Hematopoietic multipotent progenitor cell treated with erythropoietin and hydrocortisone succinate and interleukin-3 and kit ligand, for 8 days (in vitro differentiated cells): ENCODE results near the gene ATP1B1.
"Not testable (repeated sequence)": the region's sequence is repeated elsewhere in the genome, so short reads cannot be mapped to it uniquely, and the experiment has no call there.

Experiments
- DNase-seq: peaks from one replicate; pipeline ENCODE4 v3.0.0-alpha.2; 2015

The ATP1B1 gene

DNA sequence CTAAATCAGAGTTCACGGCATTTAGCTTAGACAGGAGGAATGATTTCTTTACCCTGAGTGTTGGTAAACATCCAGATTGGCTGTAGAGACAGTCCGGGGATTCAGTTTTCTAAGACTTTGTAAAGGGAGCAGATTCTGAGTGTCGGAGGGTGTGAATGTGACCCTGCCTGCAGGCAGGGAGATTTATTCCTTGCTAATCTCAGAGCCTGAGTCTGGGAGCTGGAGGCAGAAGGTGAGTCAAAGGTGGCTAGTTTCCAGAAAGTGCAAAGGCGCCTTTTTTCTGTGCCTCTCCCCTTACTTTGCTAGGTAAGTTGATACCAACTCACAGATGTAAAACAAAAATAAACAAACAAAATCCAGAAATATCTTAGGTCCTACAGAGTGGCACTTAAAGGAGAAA is 11.7 kb downstream of the ATP1B1 start:
- DNase-seq = no peak

DNA sequence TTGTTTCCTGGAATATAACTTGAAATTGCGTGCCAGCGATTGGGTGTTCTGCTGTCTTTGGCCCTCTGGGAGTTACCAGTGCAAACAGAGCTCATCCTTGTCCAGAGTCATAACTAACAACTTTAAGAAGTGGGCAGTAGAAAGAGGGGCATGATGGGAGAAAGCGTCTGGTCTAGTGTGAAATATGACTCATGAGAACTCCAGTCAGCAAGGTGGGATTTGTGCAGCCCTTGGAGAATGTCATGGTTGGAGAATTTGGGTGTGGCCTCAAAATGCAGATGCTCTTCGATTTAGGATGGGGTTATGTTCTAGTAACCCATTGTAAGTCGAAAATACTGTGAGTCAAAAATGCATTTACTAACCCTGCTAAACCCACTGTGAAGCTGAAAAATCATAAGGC is 12.9 kb downstream of the ATP1B1 start:
- DNase-seq = no peak

DNA sequence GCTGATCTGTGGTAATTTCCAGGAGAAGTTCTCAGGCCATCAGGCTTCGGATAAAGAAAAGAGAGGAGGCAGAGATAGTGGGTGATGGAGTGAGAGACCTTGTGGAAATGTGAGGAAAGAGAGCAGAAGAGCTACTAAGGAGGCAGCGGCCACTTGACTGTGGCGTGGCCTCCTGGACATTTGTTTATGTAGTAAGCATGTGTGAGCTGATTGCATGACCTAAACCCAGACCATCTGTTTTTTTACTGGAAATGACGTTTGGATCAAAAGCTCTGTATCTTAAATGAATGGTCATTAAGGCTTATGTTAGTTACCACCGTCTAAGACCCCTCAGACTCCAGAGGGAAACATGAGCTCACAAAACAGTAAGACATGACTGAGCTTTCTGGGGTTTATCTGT is 13.6 kb downstream of the ATP1B1 start:
- DNase-seq = no peak

DNA sequence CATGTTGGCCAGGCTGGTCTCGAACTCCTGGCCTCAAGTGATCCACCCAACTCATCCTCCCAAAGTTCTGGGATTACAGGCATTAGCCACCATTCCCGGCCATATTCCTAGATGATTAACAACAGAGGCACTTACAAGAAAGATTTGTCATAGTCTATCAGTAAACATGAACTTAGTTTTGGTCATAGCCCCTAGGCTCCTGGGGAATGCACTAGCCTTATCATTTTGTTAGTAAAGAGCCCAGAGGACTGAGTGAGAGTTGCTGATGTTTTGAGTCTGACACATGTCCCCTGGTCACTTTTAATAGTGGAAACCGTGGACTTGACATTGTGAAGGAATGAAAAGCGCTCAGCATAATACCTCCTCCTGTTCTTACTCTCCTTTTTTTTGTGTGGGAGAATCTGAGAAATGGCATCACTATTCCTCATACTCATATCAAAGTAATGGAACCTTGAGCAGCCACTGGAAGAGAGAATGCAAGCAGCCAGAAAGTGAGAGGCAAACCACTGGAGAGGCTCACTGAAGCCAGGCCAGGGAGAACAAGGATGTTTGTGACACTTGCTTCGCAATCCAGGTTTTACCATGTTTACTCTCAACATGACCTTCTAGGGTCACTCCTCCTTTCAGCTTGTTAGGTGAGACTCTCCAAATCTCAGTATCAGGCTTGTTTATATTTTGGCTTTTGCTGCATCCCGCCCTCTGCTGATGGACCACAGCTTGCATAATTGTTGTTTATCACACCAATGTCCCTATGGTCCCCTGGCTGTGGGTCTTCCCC is 14.8 kb downstream of the ATP1B1 start:
- no peak for DNase-seq

DNA sequence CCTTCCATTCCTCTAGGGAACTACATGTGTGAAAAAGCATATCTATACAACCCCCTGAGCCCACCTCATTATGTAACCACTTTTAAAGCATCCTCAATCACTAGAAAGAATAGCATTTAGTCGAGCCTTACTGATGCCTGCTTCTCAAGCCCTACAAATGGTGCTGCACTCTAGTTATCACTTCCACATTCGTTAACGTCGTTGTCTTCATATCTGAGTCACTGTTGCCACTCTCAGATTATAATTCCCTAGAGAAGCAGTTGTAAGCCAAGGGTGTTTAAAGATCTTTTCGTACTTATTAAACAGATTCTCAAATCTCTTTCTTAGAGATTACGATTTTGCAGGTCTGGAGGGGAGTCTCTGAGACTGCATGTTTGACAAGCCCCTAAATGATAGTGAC is 16.5 kb downstream of the ATP1B1 start:
- DNase-seq = no peak

DNA sequence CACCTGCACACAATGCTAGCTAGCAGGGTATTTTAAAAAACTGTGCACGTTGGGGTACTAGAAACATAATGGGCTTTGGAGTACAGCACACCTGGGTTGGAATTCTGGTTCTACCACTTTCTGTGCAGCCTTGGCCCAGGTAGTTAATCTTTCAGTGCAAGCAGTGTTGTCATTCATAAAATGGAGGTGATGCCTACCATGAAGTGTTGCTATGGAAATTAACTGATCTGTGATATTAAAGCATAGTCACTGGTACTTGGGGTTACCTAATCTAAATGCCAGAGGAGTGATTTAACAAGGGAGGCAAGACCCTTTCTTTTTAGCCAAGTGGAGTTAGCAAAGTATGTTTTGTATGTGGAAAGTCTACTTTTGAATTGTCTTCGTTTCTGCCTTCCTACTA is 18.0 kb downstream of the ATP1B1 start:
- DNase-seq = no peak

DNA sequence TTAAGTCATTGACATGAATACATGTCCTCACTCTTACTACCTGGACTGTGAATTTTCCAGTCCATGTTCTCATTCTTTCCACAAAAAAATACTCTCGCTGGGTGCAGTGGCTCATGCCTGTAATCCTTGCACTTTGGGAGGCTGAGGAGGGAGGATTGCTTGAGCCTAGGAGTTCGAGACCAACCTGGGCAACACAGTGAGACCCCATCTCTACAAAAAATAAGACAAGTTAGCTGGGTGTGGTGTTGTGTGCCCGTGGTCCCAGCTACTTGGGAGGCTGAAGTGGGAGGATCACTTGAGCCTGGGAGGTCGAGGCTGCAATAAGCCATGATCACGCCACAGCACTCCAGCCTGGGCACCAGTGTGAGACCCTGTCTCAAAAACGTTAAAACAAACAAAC is 19.1 kb downstream of the ATP1B1 start:
- DNase-seq = not testable (repeated sequence)

DNA sequence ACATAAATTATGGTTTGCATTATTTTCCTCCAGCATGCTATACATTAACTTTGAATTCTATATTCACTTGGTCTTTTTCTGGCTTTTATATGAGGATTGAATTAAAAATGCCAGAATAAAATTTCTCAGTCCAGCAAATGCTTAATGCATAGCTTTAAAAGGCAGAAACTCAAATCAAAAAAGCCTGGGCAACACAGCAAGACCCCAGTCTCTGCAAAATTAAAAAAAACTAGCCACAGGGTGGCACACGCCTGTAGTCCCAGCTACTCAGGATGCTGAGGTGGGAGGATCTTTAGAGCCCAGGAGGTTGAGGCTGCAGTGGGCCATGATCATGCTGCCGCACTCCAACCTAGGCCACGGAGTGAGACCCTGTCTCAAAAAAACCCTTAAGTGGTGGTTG is 19.8 kb downstream of the ATP1B1 start:
- no peak for DNase-seq

DNA sequence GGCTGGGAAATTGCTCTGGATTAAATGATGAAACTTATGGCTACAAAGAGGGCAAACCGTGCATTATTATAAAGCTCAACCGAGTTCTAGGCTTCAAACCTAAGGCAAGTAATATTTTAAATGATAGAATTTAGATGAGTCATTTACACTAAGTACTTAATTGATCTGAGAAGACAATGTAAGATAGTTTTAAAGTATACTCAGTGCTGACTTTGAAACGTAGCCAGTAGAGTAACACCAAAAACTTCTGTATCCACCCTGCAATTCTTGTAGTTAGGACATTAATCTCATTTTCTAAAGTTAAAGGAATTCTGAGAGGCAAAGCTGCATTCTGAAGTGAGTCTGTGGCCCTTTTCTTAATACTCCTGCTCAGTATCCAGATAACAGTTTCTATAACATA is 20.8 kb downstream of the ATP1B1 start:
- DNase-seq = no peak

DNA sequence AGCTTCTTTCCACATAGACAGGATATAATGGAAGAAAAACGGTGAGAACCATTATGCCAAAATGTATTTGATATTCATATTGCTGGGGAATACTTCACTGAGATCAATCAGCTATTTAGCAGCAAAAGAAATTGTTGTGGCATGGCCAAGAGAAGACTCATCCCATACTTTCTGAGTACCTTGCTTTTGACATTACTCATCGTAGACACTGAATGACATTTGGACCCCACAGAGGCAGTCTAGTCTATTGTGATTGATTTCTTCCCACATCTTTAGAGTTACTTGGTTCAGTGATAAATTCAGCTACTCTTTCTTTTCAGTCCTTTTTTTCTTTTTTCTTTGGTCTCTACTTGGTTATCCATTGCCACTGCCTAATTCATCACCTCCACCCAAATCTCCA is 22.1 kb downstream of the ATP1B1 start:
- no peak for DNase-seq

DNA sequence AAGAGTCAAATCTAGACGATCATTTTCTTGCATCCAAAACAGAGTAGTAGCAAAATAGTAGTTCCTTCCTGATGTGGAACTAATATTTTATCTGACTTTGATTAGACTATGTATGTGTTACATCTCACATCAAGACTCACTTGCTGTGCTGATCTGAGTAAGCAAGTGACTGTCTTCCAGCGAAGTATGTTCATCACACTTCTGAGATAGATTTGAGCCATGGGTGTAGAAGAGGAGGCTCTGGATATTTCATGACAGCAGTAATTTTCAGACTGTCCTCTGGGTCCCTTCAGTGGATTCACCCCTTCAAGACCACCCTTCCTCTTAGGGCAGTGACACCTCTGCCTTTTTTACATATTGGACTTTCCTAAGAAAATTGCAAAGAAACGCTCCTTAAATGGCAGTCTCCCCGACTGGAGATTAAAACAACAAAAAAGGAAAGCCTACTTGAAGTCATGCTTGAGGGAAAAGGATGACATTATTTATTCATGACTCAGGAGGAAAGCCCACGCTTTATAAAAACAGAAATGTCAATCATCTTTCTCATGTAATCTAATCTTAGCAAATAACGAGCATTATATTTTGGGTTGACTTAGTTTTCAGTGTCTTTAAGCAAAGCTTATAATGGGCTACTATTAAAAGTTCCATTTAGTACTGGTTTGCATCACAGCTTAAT is 22.8 kb downstream of the ATP1B1 start:
- no peak for DNase-seq

DNA sequence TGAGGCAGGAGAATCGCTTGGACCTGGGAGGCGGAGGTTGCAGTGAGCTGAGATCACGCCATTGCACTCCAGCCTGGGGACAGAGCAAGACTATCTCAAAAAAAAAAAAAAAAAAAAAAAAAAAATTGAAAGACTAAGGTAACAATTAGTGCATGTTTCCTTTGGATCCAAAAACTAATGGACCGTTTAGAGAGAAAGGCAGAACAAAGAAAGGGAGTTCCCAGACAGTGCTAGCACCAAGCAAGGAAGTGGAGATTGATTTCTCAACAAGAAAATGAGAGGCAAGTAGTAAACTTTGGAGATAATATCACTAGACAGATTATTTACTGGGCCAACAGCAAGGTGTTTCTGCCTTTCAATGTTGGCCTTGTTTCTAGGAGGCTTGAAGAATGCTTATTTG is 24.2 kb downstream of the ATP1B1 start:
- DNase-seq = no peak

DNA sequence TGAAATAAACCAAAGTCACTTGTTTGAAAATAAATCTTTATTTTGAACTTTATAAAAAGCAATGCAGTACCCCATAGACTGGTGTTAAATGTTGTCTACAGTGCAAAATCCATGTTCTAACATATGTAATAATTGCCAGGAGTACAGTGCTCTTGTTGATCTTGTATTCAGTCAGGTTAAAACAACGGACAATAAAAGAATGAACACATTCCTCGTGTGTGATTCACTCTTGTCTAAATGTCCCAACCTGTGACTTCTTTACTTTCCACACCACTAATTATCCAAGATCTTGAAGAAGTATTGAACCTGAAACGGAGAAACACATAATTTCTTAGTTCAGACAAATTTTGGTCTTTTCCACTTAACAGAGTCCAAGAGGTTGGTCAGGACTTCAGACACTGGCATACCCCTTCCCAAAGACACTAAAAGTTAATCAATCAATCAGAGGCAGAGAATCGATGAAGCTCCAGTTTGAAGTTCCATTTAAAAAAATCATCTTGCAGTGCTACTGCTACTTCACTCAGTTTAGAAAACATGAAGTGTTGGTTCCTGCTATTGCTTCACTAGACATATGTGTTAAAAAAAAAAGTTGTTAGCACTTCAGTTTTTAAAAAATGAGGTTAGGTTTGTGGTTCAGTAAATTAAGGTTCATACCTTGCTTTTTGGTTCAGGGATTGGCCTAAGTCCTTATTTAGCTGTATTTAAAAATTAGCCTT is 26.2 kb downstream of the ATP1B1 start:
- no peak for DNase-seq

DNA sequence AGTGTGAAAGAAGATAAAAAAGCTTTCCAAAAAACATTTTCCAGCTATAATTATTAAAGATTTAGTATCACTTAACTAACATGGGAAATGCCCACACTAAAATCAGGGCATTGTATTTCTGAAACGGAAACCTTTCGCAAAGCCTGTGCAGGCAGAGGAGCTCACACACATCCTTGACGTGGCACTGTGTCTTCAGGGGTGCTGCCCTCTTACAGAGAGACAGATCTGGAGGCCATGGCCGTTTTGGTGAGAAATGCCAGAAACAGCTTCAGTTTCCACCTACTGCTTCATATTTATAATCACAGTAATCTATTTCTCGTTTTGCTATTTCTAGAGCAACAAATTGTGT is 26.7 kb downstream of the ATP1B1 start:
- no peak for DNase-seq

DNA sequence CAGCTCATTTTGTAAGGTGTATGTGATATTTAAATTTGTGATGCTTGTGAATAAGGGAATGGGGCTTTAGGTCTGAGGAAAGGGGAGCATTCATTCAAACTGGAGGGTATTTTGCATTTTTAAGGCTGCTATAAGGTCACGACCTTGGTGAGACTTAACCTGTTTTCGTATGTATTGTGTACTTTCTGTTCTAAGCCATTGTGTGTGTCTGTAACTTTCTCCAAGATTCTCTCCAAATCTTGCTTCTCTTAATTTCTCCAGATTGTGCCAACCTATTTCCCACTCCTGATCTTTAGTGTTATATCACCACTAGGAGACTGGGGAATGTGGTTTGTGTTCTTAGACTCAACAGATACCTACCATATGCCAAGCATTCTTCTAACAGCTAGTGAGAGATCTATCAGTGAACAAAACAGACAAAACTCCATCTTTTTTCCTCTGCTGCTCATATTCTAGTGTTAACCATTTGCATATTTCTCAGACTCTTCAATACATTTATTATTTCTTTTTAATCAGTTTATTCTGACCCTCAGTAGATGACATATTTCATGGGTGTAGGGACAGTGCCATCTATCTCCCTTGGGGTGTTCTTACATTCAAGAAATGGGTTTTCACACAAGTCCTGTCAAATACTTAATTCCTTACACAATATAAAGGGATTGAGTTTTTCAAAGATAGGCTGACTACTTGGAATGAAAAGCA is 27.5 kb downstream of the ATP1B1 start:
- no peak for DNase-seq

DNA sequence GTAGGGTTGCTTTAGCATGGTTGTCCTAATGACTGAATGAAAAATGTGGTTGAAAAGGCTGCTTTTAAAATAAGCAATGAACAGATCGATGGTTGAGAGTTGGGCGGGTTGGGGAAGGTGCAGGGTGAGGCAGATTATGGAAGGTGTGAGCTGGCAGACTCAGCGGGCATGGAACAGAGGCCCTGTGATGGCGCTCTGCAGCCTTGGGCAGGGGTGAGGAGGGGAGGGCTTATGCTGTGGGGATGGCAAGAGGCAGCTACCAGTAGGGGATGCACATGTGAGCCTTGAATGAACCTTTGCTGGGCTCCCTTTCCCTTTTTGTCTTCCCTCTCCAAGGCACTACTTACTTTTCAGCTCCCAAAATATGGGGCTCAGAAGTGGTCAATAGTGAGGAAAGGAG is 30.9 kb downstream of the ATP1B1 start:
- DNase-seq = no peak

DNA sequence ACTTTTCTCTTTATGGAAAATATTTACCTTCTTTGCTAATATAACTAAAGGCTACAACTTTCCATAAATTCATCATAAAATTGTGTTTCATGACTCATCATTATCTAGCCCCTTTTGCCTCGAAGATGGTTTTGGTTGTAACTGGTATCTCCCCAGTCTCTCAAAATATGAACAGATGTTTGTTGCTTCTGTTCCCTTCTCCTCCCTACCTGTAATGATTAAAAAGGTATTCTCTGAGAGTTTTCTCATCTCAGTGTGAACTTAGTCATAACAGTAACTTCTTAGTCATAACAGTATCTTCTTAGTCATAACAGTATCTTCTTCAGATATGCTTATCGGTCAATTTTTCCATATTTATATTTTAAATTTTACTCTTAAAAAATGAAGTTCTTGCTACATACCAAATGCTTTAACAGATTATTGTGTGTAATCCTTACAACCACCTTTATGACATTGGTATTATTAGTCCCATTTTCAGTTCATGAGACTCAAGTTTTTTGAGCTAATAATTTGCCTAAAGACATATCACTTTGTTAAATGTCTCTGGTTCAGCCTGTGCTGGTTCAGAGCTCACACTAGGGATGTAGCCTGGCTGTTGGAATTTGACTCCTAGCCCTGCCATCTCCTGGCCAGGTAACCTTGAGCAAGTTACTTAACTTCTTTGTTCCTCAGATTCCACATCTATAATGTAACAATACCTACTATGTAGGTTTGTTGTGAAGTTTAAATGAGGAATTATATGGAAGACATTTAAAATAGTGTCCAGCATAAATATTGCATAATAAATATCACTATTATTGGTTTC is 32.6 kb downstream of the ATP1B1 start:
- DNase-seq = no peak

DNA sequence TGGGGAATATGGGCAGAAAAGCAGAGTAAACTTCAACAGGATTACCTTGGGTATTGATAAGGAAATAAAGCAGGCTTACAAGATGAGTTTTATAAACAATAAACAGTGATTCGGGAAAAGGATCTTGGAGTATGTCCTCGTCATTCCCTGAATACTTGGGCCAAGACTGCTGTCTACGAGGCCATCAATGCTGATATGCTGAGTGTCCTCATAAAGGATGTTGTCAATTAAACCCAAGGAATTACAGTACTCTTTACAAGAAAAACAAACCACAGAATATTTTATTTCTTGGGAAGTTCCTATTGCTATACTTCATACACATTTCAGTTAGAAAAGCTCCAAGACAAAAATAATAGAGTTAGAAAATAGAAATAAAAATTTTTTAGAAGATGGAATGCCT is 34.9 kb downstream of the ATP1B1 start:
- no peak for DNase-seq

DNA sequence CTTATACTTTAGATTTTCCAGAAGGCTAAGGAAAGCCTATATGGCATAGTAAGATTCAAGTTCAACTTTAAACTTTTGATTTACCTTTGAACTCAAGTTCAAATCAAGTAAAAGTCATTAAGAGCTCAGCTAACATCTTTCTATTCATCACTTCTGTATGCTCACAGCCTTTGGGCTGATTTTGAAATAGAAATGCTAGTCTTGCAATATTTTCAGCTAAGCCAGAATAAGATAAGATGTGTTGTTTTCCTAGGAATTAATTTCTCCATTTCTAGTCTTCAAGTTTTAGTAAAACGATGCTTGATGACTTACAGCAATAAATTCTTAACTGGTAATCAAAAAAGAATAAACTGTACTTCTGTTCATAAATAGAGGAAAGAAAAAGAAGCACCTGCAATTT is 35.6 kb downstream of the ATP1B1 start:
- no peak for DNase-seq

DNA sequence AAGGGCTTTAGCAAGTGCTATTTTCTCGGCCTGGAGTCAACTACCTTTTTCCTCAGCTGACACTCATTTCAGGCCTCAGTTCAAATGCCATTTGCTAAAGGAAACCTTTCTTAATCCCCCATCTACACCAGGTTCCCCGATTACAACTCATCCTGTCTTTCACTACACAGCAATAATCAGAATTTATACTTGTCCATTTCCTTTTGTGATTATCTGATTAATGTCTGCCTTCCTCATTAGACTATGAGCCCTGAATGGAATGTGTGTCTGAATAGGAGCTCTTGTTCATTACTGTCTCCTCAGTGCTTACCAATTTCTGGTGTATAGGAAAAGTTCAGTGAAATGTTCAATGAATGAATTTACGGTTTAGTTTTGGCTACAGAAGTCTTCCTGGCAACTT is 36.9 kb downstream of the ATP1B1 start:
- DNase-seq = no peak

DNA sequence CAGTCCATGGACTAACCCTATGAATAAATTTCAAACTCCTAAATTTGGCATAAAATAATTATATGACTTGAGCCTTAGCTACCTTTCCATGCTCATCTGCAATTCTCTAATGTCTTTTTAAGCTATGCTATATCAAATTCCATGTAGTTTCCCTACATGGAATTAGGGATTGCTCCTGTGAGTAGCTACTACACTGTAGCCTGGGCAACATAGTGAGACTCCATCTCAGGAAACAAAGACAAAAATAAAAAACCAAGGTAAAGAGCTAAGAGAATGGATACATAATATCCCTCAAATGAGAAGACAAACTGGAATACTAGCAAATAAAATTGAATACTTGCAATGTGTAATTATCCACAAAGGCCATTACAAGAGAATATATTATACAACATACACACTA is 37.5 kb downstream of the ATP1B1 start:
- no peak for DNase-seq

DNA sequence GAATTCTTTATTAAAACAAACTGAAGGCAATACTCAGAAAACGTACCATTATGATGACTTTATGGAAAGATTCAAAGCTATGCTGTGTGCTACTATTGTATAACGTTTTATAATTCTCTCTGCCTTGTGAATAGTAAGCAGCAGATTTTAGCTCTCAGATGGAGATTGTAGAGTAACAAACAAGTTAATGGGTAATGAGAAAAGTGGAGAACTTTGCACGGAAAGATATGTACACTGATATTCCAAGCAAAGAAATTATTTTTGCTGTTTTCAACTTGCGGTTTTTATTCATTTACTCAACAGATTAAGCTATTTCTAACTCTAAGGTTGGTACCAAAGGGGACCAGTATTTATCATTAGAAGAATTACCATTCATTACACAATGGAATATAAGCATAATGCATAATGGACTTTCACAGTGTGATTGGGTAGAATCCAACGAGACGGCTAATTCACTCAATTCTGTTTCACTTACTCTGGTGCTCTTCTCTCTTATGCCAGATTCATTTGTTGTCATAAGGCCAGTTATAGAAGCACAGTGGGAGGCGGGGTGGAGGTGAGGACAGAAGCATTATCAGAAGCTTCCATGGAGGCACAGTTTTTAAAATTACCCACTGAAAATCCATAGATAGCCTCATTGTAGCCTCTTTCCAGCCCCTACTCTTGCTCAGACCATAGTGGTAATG is 38.6 kb downstream of the ATP1B1 start:
- DNase-seq = no peak
